ENCODE data around the gene CSPG4. TPM values are rescaled to one million over a fixed set of nuclear protein-coding genes. Genes with fewer than 3 reads are reported as not detected.

CSPG4 gene
- total and polyA plus RNA-seq, 9 of the 15 experiments (the other 6 are each of a cell fraction or from before 2014, with no cell fraction given): under 0.01 to 0.07 (median 0.04) TPM; not detected in 5

DNA sequence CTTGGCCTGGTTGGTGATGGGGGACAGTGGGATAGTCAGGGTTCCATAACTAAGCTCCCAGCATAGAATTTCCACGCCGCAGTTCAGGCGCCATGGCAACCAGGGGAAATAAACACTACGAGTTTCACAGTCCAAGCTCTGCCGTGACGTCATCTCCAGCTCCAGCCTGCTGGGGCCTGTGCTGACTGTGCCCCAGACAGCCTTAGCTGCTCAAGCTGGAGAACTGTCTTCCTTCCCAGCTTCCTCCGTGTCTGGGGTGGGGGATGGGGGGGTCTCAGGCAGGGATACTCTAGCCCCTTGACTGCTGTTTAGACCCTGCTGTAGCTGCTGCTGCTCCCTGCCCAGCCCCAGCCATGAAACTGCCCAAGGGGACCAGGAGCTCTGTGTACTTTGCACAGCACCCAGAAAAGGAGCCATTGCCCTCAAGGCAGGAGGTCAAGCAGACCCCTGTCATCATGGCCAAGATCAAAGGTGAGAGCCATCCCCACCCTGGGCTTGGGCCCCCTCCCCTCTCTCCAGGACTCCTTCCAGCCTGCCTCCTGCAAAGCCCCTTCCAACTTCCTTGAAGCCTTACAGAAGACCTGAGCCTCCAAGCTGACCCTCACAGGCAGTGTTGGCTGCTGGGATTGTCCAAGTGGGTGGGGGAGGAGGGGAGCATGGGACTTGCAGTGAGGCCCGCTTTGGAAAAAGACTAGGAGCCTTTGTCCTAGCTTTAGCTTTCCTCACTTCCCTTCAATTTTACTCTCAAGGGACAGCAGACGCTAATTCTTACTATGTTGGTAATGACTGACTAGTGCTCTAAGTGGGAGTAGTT is 11.4 kb upstream of the CSPG4 start (continued):
- TF ChIP-seq KAT2B (IDR thresholded peaks at IDR 0.05; ENCODE audit: low read depth, low read length) (no peak), ATF7 (IDR thresholded peaks at IDR 0.05) (peak; percentile 98), ZFX (CRISPR knock-in tag; IDR thresholded peaks at IDR 0.05) (peak; percentile 69), JUN (IDR thresholded peaks at IDR 0.05; ENCODE audit: borderline replicate concordance, low read depth, low read length) (peak; percentile 70; the same call in 1 of the 2 replicates), JUN (CRISPR knock-in tag; IDR thresholded peaks at IDR 0.05; ENCODE audit: borderline replicate concordance) (no peak), NCOA4 (IDR thresholded peaks at IDR 0.05; ENCODE audit: partially characterized antibody) (no peak), SUPT5H (IDR thresholded peaks at IDR 0.05) (no peak), BACH1 (tag; IDR thresholded peaks at IDR 0.05) (no peak), MAFG (tag; conservative IDR thresholded peaks at IDR 0.05) (no peak), ZBTB7A (IDR thresholded peaks at IDR 0.05; ENCODE audit: borderline replicate concordance, control insufficient read depth, low read depth, low read length) (peak; percentile 26; the same call in 1 of the 2 replicates), MTA1 (IDR thresholded peaks at IDR 0.05; ENCODE audit: borderline replicate concordance) (no peak), ZNF780A (CRISPR knock-in tag; IDR thresholded peaks at IDR 0.05) (no peak), L3MBTL2 (IDR thresholded peaks at IDR 0.05) (no peak), PHB (CRISPR knock-in tag; IDR thresholded peaks at IDR 0.05) (no peak), KDM2B (CRISPR knock-in tag; IDR thresholded peaks at IDR 0.05) (no peak), CREM (IDR thresholded peaks at IDR 0.05; ENCODE audit: low read depth) (peak; percentile 92), DACH1 (IDR thresholded peaks at IDR 0.05; ENCODE audit: partially characterized antibody) (no peak), MEF2D (tag; conservative IDR thresholded peaks at IDR 0.05; ENCODE audit: low read depth) (no peak), ZBTB8A (IDR thresholded peaks at IDR 0.05; ENCODE audit: partially characterized antibody) (no peak)
- TF ChIP-seq, protein P1, sequence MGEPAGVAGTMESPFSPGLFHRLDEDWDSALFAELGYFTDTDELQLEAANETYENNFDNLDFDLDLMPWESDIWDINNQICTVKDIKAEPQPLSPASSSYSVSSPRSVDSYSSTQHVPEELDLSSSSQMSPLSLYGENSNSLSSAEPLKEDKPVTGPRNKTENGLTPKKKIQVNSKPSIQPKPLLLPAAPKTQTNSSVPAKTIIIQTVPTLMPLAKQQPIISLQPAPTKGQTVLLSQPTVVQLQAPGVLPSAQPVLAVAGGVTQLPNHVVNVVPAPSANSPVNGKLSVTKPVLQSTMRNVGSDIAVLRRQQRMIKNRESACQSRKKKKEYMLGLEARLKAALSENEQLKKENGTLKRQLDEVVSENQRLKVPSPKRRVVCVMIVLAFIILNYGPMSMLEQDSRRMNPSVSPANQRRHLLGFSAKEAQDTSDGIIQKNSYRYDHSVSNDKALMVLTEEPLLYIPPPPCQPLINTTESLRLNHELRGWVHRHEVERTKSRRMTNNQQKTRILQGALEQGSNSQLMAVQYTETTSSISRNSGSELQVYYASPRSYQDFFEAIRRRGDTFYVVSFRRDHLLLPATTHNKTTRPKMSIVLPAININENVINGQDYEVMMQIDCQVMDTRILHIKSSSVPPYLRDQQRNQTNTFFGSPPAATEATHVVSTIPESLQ (CRISPR knock-in tag; IDR thresholded peaks at IDR 0.05): no peak
- TF ChIP-seq, protein P2, sequence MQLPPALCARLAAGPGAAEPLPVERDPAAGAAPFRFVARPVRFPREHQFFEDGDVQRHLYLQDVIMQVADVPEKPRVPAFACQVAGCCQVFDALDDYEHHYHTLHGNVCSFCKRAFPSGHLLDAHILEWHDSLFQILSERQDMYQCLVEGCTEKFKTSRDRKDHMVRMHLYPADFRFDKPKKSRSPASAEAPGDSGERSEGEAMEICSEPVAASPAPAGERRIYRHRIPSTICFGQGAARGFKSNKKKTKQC (CRISPR knock-in tag; IDR thresholded peaks at IDR 0.05): no peak
- TF ChIP-seq, protein P3, sequence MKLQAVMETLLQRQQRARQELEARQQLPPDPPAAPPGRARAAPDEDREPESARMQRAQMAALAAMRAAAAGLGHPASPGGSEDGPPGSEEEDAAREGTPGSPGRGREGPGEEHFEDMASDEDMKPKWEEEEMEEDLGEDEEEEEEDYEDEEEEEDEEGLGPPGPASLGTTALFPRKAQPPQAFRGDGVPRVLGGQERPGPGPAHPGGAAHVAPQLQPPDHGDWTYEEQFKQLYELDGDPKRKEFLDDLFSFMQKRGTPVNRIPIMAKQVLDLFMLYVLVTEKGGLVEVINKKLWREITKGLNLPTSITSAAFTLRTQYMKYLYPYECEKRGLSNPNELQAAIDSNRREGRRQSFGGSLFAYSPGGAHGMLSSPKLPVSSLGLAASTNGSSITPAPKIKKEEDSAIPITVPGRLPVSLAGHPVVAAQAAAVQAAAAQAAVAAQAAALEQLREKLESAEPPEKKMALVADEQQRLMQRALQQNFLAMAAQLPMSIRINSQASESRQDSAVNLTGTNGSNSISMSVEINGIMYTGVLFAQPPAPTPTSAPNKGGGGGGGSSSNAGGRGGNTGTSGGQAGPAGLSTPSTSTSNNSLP (IDR thresholded peaks at IDR 0.05; ENCODE audit: borderline replicate concordance, low read depth, low read length): no peak
- TF ChIP-seq, protein P4, sequence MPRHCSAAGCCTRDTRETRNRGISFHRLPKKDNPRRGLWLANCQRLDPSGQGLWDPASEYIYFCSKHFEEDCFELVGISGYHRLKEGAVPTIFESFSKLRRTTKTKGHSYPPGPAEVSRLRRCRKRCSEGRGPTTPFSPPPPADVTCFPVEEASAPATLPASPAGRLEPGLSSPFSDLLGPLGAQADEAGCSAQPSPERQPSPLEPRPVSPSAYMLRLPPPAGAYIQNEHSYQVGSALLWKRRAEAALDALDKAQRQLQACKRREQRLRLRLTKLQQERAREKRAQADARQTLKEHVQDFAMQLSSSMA (CRISPR knock-in tag; IDR thresholded peaks at IDR 0.05): no peak
